K562 (cell line): ENCODE results near the gene PDGFA. TPM values are rescaled to one million over a fixed set of nuclear protein-coding genes. Genes with fewer than 3 reads are reported as not detected.

Experiments used
- ATAC-seq: fragments of 200-7000 bp; cut with Tn5 transposase; 3 replicates; pipeline ENCODE4 v1.9.1; 2020; ENCODE audit warnings: moderate library complexity
- BruUV-seq: library from RNA; stranded (reverse); fragments of 400-500 nt; replicated peaks from 2 replicates; lab custom pipeline; 2021; lab: Mats Ljungman, UMichigan
- CTCF ChIA-PET: fragments of 300-600 bp; formaldehyde crosslinking; extraction: SDS; loops from one replicate; lab custom pipeline; 2021; ENCODE audit warnings: low intra/inter-chr PET ratio; lab: Yijun Ruan, JAX
- POLR2A ChIA-PET: fragments of 300-600, 350-650 bp; sonication (Branson Sonifier 250); formaldehyde crosslinking; extraction: SDS; loops from one replicate; lab custom pipeline; 2021; ENCODE audit warnings: antibody characterized with exemption, inconsistent platforms; lab: Yijun Ruan, JAX
- DNase-seq, 4 experiments: peaks; one replicate each; pipeline versions ENCODE4 v3.0.0 to v3.0.0-alpha.2; 2011 to 2018; ENCODE audit warnings: low spot score in 3 of 4, mixed read lengths in 3 of 4; ENCODE audit errors: extremely low read depth in 1 of 4
- FAIRE-seq: peaks from 2 replicates; lab custom pipeline; 2011; peaks lifted over from hg19 to GRCh38; lab: Jason Lieb, UNC
- H2AFZ ChIP-seq: 2 replicates; pipeline ENCODE4 v1.6.0; 2011; ENCODE audit warnings: low read depth, low read length, control low read depth, inconsistent platforms
- H3K27ac ChIP-seq: fragments of 200-600 bp; 3 replicates; pipeline ENCODE4 v1.8.0; 2011; ENCODE audit warnings: low read depth, mild to moderate bottlenecking, control low read depth, inconsistent platforms, low read length, moderate library complexity, mixed read lengths; ENCODE audit errors: extremely low read depth
- H3K27me3 ChIP-seq, 2 experiments: fragments of 300-600 bp in 1 of 2; 2 replicates in 1 of 2; 3 replicates in 1 of 2; pipeline versions ENCODE4 v1.6.0 to v1.8.0; 2011; ENCODE audit warnings: inconsistent platforms in 2 of 2, low read length in 2 of 2, mild to moderate bottlenecking in 1 of 2, mixed read lengths in 1 of 2, moderate library complexity in 1 of 2; ENCODE audit not compliant: control insufficient read depth in 2 of 2, insufficient read depth in 2 of 2
- H3K36me3 ChIP-seq: fragments of 300-600 bp; 3 replicates; pipeline ENCODE4 v1.8.0; 2011; ENCODE audit warnings: mild to moderate bottlenecking, low read length, inconsistent platforms; ENCODE audit not compliant: control insufficient read depth, insufficient read depth
- H3K4me1 ChIP-seq, 2 experiments: fragments of 200-600 bp in 1 of 2; replicated peaks in 1 of 2; 2 replicates in 1 of 2; 3 replicates in 1 of 2; pipeline versions ENCODE4 v1.5.1 to v1.8.0; 2011; ENCODE audit warnings: inconsistent platforms in 2 of 2, low read length in 2 of 2, mild to moderate bottlenecking in 1 of 2, mixed read lengths in 1 of 2, moderate library complexity in 1 of 2; ENCODE audit not compliant: control insufficient read depth in 2 of 2, insufficient read depth in 2 of 2
- H3K4me2 ChIP-seq: 2 replicates; pipeline ENCODE4 v1.6.1; 2011; ENCODE audit warnings: low read length, control low read depth, inconsistent platforms, mixed read lengths; ENCODE audit not compliant: insufficient read depth
- H3K4me3 ChIP-seq: fragments of 200-600 bp; sonication (generic), shearing (Covaris generic); 2 replicates; pipeline ENCODE4 v1.5.1; 2016; ENCODE audit warnings: control low read depth, inconsistent platforms
- H3K79me2 ChIP-seq: fragments of 200-600 bp; 3 replicates; pipeline ENCODE4 v1.8.0; 2011; ENCODE audit warnings: low read length, inconsistent platforms; ENCODE audit not compliant: control insufficient read depth, insufficient read depth
- H3K9ac ChIP-seq, 2 experiments: 2 replicates each; pipeline versions ENCODE4 v1.6.0 to v1.6.1; 2011; ENCODE audit warnings: low read depth in 2 of 2, low read length in 2 of 2, control low read depth in 1 of 2, inconsistent platforms in 1 of 2, mild to moderate bottlenecking in 1 of 2, mixed read lengths in 1 of 2; ENCODE audit not compliant: insufficient read depth in 1 of 2
- H3K9me1 ChIP-seq: one replicate; pipeline ENCODE4 v1.6.0; 2011; ENCODE audit warnings: inconsistent platforms, mild to moderate bottlenecking, low read length, moderate library complexity; ENCODE audit not compliant: control insufficient read depth, insufficient read depth
- H3K9me3 ChIP-seq: replicated peaks from 2 replicates; pipeline ENCODE4 v1.5.1; 2011; ENCODE audit warnings: low read depth, low read length, inconsistent platforms; ENCODE audit not compliant: control insufficient read depth, insufficient read depth
- H4K20me1 ChIP-seq: replicated peaks from 2 replicates; pipeline ENCODE4 v1.6.1; 2011; ENCODE audit warnings: low read length, inconsistent platforms, mixed read lengths; ENCODE audit not compliant: control insufficient read depth, insufficient read depth
- ASH1L ChIP-seq: fragments of 450-650 bp; IDR thresholded peaks from 2 replicates; pipeline ENCODE4 v1.6.1; 2018; ENCODE audit warnings: borderline replicate concordance, mild to moderate bottlenecking, low read depth; ENCODE audit not compliant: partially characterized antibody
- FOXJ2 ChIP-seq: fragments of 200-800 bp; sonication (Bioruptor generic); IDR thresholded peaks from 2 replicates; pipeline ENCODE4 v1.6.1; 2016; ENCODE audit warnings: missing genetic modification characterization, missing compliant biosample characterization
- LEF1 ChIP-seq: fragments of 450-650 bp; IDR thresholded peaks from 2 replicates; pipeline ENCODE4 v1.6.1; 2016; ENCODE audit warnings: mild to moderate bottlenecking
- NR2F6 ChIP-seq: fragments of 450-650 bp; formaldehyde crosslinking; IDR thresholded peaks from 2 replicates; pipeline ENCODE4 v1.4.0; 2020; ENCODE audit warnings: mild to moderate bottlenecking
- PCBP1 ChIP-seq: fragments of 200-400 bp; formaldehyde crosslinking; IDR thresholded peaks from 2 replicates; pipeline ENCODE4 v1.6.1; 2018; ENCODE audit warnings: mild to moderate bottlenecking, low read depth, low read length; ENCODE audit not compliant: poor library complexity, severe bottlenecking
- SIRT6 ChIP-seq: IDR thresholded peaks from one replicate; pipeline ENCODE4 v1.6.1; 2012; ENCODE audit warnings: low read depth, mild to moderate bottlenecking, control low read depth, inconsistent platforms, low read length, moderate library complexity
- SMARCB1 ChIP-seq: IDR thresholded peaks from 2 replicates; pipeline ENCODE4 v1.6.1; 2011; ENCODE audit warnings: improper control_type of control experiment, low read depth; ENCODE audit not compliant: insufficient read length
- SRSF1 ChIP-seq: fragments of 200-400 bp; formaldehyde crosslinking; IDR thresholded peaks from 2 replicates; pipeline ENCODE4 v1.6.1; 2017; ENCODE audit warnings: mild to moderate bottlenecking, low read depth, low read length, moderate library complexity
- SUPT5H ChIP-seq: fragments of 450-650 bp; IDR thresholded peaks from 2 replicates; pipeline ENCODE4 v1.6.1; 2016
- XRCC4 ChIP-seq: IDR thresholded peaks from one replicate; pipeline ENCODE4 v1.6.1; 2011; ENCODE audit not compliant: insufficient read depth, insufficient read length; ENCODE audit errors: extremely low read depth
- ZNF175 ChIP-seq: fragments of 200-800 bp; sonication (Bioruptor generic); IDR thresholded peaks from 2 replicates; pipeline ENCODE4 v1.6.1; 2016; ENCODE audit warnings: low read depth, mild to moderate bottlenecking, missing genetic modification characterization, missing compliant biosample characterization
- ZNF354B ChIP-seq: fragments of 250-450 bp; sonication (Bioruptor Pico); IDR thresholded peaks from 2 replicates; pipeline ENCODE4 v1.4.0; 2020
- WGBS: fragments of 100-300 bp; shearing (Covaris generic); methylation state at CpG from one replicate; pipeline ENCODE4 v1.1.6; 2016; ENCODE audit warnings: low coverage, mixed read lengths; ENCODE audit not compliant: insufficient coverage; ENCODE audit errors: missing lambda C conversion rate; 5-methylcytosine and 5-hydroxymethylcytosine counted together
- in situ Hi-C: fragments of 300-500 bp; cut with MboI; formaldehyde crosslinking; loops from 4 replicates; pipeline ENCODE4 v1.15.0; 2018; ENCODE audit warnings: inconsistent platforms, mixed read lengths
- intact Hi-C: fragments of 100-400 bp; cut with micrococcal nuclease; formaldehyde crosslinking; loops from 2 replicates; pipeline ENCODE4 v1.14.2; 2022
- polyA plus RNA-seq, 8 experiments: library from polyadenylated mRNA; depleted of rRNA in 4 of 8; stranded (reverse) in 5 of 8; unstranded in 3 of 8; fragments of >200 nt; fragmentation: Nextera tagmentation in 2 of 8; fragmentation: Illumina TruSeq in 1 of 8; extraction: Ambion mirVana in 2 of 8; extraction: Trizol in 1 of 8; gene quantifications; 2 replicates each; pipeline versions ENCODE4 v1.2.1 to v1.2.3, GENCODE V29; 2011 to 2014; ENCODE audit warnings: inconsistent platforms in 1 of 8, missing spikeins in 1 of 8
- total RNA-seq, 7 experiments: library from RNA; depleted of rRNA in 6 of 7; stranded (reverse); fragments of >200 nt in 6 of 7; fragmentation: Illumina TruSeq in 2 of 7; extraction: Trizol in 2 of 7; gene quantifications; 2 replicates each; pipeline versions ENCODE4 v1.2.1 to v1.2.3, GENCODE V29; 2011 to 2021; ENCODE audit warnings: low replicate concordance in 1 of 7

Gene PDGFA
- total and polyA plus RNA-seq, 9 of the 15 experiments (the other 6 are each of a cell fraction or from before 2014, with no cell fraction given), result 2.5 to 10.2 (median 4.6) TPM

DNA sequence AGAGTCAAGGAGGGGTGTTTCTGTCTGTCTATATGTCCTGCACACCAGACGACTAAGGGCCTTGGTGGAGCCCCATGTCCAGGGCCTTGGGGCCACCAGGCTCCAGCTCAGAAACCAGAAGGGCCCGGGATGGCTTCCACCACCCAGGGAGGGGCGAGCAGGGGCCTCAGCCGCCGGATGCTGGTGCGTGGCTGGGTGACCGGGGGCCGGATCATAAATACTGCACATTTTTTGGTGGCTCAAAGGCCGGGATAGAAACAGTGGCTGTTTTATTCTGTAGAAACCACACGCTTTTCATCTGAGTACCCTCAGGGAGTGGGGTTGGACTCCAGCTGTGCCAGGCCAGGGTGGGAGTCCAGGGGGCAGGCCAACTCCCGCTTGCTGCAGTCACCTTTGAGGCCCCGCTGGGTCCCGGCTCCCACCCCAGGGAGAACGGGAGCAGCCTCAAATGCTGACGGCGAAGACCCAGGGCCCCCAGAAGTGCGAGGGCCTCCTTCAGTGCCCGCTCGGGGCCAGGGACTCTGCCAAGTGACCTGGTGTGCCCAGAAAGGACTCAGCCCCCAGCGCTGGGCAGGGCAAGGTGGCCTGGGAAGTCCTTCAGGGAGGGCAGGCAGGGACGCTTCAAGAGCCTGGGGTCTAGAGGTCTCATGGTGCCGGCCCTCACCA is 28.2 kb downstream of the PDGFA start:
- in situ Hi-C loops, result no loop called here

DNA sequence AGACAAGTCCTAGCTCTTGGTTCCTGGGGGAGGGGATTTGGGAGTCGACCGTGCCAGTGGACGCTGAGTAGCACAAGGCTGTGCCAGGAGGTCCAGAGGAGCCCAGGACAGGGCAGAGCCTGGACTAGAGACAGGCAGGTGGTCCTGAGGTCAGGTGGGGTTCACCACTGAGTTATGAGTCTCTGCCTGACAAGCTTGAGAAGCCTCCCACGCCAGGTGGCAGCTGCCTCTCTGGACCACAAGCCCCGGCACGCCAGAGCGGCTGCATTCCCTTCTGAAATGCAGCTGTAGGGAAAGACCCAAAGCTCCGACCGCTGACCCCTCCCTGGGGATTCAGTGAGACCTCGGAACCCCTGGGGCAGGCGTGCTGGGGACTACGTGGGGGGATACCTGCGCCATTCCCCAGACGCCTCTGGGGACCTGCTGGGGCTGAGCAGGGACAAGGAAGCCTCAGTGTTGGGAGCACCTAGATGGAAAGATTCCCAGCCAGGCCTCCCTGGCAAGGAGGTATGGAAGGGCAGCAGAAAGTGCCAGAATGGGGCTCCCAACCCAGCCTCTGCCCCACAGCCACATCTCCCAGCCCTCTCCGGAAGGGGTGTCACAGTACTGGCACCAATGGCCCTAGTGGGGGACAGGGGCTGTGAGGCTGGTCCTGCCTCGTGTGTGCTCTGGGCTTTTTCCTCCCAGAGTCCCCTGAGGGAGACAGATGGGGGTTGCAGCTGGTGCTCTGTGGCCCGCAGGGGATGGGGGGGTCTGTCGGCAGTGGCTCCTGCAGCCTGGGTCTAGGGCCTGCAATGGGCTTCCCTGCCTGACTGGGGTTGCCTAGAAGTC is 29.0 kb downstream of the PDGFA start:
- Histone ChIP-seq H3K4me1 (peaks cover 1 to 27% of the 10 kb centered on the region in 2 experiments; a peak in 3 of 5 replicates), H3K9me1 (no peaks in the 10 kb centered on the region), H4K20me1 (no peaks in the 10 kb centered on the region), H3K79me2 (no peaks in the 10 kb centered on the region), H3K36me3 (no peaks in the 10 kb centered on the region), H3K4me2 (no peak overlapping the region), H3K27ac (no peak overlapping the region), H3K27me3 (peaks cover 8 to 21% of the 10 kb centered on the region in 2 experiments; a peak in 4 of 5 replicates), H2AFZ (no peak overlapping the region), H3K9ac (peak overlapping the region in 1 of 2 experiments; percentile 68; a peak in 2 of 4 replicates), H3K4me3 (no peak overlapping the region), H3K9me3 (no peaks in the 10 kb centered on the region)
- no peak for DNase-seq
- no TSS peak for BruUV-seq
- POLR2A ChIA-PET, result no interaction called here
- in situ Hi-C loops, result no loop called here
- CTCF ChIA-PET, result no interaction called here
- 17% methylated on average over 18 of the region's 18 CpGs for WGBS
- ATAC-seq, result no peak
- intact Hi-C loops, result no loop called here
- TF ChIP-seq SIRT6 (no peak), ZNF175 (CRISPR knock-in tag) (no peak), XRCC4 (no peak), NR2F6 (no peak), SUPT5H (no peak), SMARCB1 (no peak), ZNF354B (CRISPR knock-in tag) (no peak), PCBP1 (no peak), SRSF1 (no peak)
- no peak for FAIRE-seq

More for the DNA sequence above, 28.2 kb downstream of the PDGFA start:
- Histone ChIP-seq H2AFZ (no peak overlapping the region), H3K4me3 (no peak overlapping the region), H3K79me2 (no peaks in the 10 kb centered on the region), H3K9ac (peak overlapping the region in 1 of 2 experiments; percentile 26; a peak in 1 of 4 replicates), H3K27me3 (peaks cover 4 to 15% of the 10 kb centered on the region in 2 experiments; a peak in 4 of 5 replicates), H3K9me1 (no peaks in the 10 kb centered on the region), H4K20me1 (no peaks in the 10 kb centered on the region), H3K4me2 (no peak overlapping the region), H3K4me1 (peaks cover 0 to 26% of the 10 kb centered on the region in 2 experiments; a peak in 2 of 5 replicates), H3K36me3 (no peaks in the 10 kb centered on the region), H3K27ac (no peak overlapping the region), H3K9me3 (no peaks in the 10 kb centered on the region)
- FAIRE-seq (no peak), ATAC-seq (0 out of 3 replicates have a peak, but pooled peaks have one; percentile 23), DNase-seq (no peak)
- ChIA-PET CTCF (no interaction called here), POLR2A (no interaction called here)
- intact Hi-C loops, result no loop called here
- TF ChIP-seq ASH1L, result no peak
- TF ChIP-seq LEF1, result no peak
- TF ChIP-seq FOXJ2 (tag), result no peak
- BruUV-seq, result no TSS peak
- 30% methylated on average over 22 of the region's 22 CpGs for WGBS
